HG02981 (cell line): Measurements from ENCODE around the gene OGFOD3.
"Not testable (repeated sequence)": the region's sequence is repeated elsewhere in the genome, so short reads cannot be mapped to it uniquely, and the experiment has no call there.

ENCODE experiments used
- ATAC-seq: cut with Tn5 transposase; IDR thresholded peaks from one replicate; pipeline ENCODE4 v1.9.1; 2021; ENCODE audit warnings: mild to moderate bottlenecking, moderate library complexity; ENCODE audit not compliant: unreplicated experiment

OGFOD3 gene

DNA sequence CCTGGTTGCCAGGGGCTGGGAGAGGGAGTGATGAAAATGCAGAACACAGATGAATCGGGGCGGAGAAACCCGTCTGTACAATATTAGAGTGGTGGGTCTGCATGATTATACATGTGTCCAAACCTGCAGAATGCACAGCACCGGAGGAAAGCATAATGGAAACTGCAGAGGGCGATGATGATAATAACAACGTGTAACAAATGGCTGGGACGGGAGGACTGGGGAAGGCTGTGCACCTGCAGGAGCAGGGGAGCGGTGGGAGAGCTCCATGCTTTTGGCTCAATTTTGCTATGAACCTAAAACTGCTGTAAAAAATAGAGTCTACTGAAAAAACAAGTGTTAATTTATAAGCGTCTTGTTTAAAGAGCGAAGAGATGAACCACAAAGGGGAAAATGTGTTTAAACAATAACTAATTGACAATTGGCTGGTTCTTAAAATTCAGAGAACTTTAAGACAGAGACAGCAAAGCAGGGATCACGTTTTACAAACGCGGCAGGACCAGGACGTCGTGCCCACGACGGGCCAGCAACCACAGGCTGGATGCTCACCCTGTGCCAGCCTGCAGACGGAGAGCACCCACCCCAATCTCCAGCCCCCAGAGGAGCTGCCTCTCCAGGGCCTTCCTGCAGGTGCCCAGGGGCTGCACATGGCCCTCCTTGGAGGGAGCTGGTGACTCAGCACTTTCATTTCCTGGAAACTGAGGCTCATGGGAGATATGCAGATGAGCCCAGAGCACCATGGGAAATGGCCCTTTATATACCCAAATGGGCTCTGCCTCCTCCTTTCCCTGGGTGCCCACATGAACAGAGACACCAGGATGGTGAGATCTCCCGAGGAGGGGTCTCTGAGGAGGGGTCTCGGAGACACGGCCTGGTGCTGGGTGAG, 59.7 kb downstream of the OGFOD3 start, which contains the start of gene TEX19:
Gene TEX19, plus strand, starts transcription at position 783 of the 886 bp plus-strand sequence. CDS start 2,904 bp downstream, outside the sequence.
- no peak for ATAC-seq

DNA sequence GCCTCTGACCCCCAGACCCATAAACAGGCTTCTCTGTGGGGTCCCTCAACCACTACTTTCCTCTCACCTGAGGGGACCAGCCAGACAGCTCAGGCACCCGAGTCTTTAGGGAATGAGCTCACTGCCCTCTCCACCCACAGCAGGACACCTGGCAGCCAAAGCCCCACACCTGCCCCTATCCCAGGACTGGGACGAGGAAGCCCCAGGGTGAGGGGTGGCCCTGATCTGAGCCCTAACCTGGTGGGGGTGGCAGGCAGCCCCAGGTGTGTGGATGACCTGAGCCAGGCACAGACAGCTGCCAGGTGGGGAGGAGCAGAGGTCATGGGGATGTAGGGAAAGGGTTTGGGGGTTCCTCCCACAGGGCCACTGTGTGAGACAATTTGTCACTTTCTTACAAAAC, 61.0 kb downstream of the OGFOD3 start:
- ATAC-seq: no peak

GRCh38 chr17:82356845-82357355, 61.5 kb downstream of the OGFOD3 start:
- no peak for ATAC-seq

GRCh38 chr17:82355770-82356427, 62.5 kb downstream of the OGFOD3 start:
- ATAC-seq: no peak

- no peak for ATAC-seq
These were observed 63.5 kb downstream of the OGFOD3 start for GRCh38 chr17:82354804-82355308.

- no peak for ATAC-seq
These were observed 64.9 kb downstream of the OGFOD3 start for GRCh38 chr17:82353484-82353883.

- ATAC-seq: peak; percentile 52
These were observed 66.5 kb downstream of the OGFOD3 start for GRCh38 chr17:82351713-82352488.

DNA sequence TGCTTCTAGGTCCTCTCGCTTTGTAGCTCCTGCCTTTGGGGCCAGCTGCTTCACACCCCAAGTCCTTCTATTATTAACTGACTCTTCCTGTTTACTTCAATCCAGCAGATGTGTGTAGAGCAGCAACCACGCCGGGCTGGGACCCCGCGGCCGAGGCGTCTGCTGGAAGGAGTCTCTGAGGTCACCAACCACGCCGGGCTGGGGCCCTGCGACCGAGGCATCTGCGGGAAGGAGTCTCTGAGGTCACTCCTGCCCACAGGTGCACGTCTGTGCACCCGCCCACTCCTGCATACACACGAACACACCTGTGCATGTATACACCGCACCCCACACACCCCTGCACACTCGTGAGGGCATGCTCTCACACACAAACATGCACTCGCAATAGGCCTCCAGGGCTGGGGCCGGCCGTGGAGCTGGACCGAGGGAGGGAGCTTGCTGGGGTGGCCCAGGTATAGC, 67.1 kb downstream of the OGFOD3 start:
- ATAC-seq: peak; percentile 40

GRCh38 chr17:82350182-82351030, 68.0 kb downstream of the OGFOD3 start:
- no peak for ATAC-seq

GRCh38 chr17:82349287-82349701, 69.1 kb downstream of the OGFOD3 start:
- no peak for ATAC-seq

DNA sequence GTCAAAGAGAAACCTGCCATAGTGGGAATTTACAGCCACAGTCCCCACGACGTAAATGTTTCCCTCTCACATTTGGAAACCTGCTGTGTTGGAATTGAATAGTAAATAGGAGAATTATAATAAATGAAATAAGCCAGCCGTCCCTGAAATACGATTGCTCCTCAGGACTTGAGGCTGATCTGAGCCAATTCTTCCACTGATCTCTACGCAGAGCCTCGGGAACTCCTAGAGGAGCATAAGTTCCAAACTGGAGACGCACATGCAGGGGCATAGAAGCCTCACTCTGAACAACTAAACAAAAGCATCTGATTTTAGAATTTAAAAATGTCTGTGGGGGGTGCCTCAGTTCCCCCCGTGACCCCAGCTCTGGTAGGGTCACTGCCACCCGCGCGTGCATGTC, 69.5 kb downstream of the OGFOD3 start:
- no peak for ATAC-seq

- ATAC-seq: no peak
These were observed 70.0 kb downstream of the OGFOD3 start for GRCh38 chr17:82348434-82348833.

GRCh38 chr17:82347994-82348393, 70.4 kb downstream of the OGFOD3 start:
- not testable (repeated sequence) for ATAC-seq

DNA sequence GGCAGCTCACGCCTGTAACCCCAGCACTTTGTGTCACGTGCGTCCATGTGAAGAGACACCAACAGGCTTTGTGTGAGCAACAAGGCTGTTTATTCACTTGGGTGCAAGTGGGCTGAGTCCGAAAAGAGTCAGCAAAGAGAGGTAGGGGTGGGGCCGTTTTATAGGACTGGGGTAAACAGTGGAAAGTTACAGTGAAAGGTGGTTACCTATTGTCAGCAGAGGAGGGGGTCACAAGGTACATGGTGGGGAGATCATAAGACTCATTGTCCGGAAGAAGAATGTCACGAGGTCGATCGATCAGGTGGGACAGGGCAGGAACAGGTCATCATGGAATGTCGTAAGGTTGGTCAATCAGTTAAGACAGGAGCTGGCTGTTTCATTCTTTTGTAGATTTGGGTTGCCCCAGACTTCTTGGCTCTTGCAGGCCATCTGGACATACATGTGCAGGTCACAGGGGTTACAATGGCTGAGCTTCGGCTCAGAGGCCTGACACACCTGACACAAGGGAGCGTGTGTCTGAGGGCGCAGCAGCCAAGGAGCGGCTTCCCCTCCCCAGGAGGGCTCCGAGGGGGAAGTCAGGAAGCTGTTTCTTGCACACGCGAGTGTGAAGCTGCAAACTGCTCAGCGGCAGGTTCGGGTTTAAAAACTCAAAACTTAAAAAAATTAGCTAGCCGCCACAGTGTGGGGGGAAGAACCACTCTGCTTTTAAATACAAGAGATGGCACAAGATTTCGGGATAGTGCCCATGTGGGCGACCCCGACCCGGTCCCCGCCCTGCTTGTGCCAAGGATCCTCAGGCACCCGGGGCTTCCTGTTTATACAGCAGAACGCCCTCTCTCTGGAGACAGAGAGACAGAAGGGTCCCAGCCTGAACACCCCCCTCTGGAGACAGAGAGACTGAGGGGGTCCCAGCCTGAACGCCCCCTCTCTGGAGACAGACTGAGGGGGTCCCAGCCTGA, 71.8 kb downstream of the OGFOD3 start:
- no peak for ATAC-seq

GRCh38 chr17:82345151-82345976, 73.0 kb downstream of the OGFOD3 start:
- ATAC-seq: no peak

DNA sequence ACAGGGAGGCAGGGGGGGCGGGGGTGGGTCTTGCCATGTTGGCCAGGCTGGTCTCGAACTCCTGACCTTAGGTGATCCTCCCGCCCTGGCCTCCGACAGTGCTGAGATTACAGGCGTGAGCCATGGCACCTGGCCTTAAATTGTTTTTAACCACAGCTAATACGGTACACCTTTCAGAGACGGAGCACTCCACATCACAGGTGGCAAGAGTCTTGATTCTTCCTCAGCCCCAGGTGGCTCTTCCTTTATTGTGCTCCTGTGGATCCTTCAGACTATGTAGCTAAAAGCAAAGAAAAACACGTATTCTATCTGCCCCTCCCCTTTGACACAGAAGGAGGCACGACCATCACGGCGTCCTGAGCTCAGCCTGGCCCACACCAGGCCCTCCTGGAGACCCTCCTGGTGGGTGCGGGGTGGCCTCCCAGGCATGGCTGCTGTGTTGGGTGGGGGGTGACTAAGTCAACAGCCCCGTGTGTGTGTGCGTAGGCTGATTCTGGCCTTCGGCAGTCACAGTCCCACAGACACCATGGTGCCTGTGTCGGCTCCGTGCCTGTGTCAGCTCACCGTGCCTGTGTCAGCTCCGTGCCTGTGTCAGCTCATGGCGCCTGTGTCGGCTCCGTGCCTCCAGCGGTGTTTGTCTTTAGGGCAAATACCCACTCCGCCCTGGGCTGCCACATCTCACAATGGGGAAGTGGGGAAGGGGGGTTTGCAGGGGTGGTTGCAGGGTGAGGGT, 74.0 kb downstream of the OGFOD3 start:
- ATAC-seq: no peak

DNA sequence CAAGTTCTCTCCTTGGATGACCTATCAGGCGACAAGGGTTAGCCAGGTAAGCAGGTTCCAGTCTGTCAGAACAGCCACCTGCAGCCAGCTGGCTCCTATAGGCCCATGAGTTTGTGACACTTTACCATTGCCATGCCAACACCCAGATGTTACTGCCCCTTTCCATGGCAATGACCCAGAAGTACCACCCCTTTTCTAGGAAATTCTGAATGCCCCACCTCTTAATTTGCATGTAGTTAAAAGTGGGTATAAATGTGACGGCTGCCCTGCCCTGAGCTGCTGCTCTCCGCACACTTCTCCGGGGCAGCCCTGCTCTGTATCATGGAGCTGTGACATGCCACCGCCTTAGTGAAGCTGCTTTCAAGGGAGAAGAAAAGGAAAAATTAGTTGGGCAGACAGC, 74.8 kb downstream of the OGFOD3 start:
- no peak for ATAC-seq
